Transverse colon (tissue), 4 donors: ENCODE results near the gene PRKCH. TPM values are rescaled to one million over a fixed set of nuclear protein-coding genes. Genes with fewer than 3 reads are reported as not detected.

Source experiments
- DNase-seq: peaks from one replicate; pipeline ENCODE4 v3.0.0-alpha.2; 2019
- H3K27ac ChIP-seq, 4 donors: fragments of 200-600 bp; sonication (generic); 2 replicates each; pipeline ENCODE4 v1.5.1; 2016 to 2018; ENCODE audit warnings: inconsistent platforms in 4 of 4
- H3K27me3 ChIP-seq: fragments of 200-600 bp; sonication (generic); 2 replicates; pipeline ENCODE4 v1.5.1; 2017; ENCODE audit warnings: inconsistent platforms
- H3K36me3 ChIP-seq, 4 donors: fragments of 200-600 bp; sonication (generic); 2 replicates each; pipeline ENCODE4 v1.5.1; 2017 to 2019; ENCODE audit warnings: inconsistent platforms in 4 of 4
- H3K4me1 ChIP-seq, 4 donors: fragments of 200-600 bp; sonication (generic); 2 replicates each; pipeline ENCODE4 v1.5.1; 2017 to 2020; ENCODE audit warnings: inconsistent platforms in 4 of 4
- H3K4me3 ChIP-seq, 4 donors: fragments of 200-600 bp; sonication (generic); 1 replicate in 1 of 4; 2 replicates in 3 of 4; pipeline versions ENCODE4 v1.5.1 to v1.6.1; 2017 to 2019; ENCODE audit warnings: inconsistent platforms in 4 of 4
- H3K9me3 ChIP-seq, 2 donors: fragments of 200-600 bp; sonication (generic); 2 replicates each; pipeline ENCODE4 v1.5.1; 2017 to 2019; ENCODE audit warnings: inconsistent platforms in 2 of 2
- CTCF ChIP-seq, 5 experiments: fragments of 200-600 bp in 3 of 5; fragments of 450-650 bp in 2 of 5; sonication (generic) in 3 of 5; IDR thresholded peaks; 1 replicate in 2 of 5; 2 replicates in 3 of 5; pipeline ENCODE4 v1.5.1; 2016 to 2017; ENCODE audit warnings: antibody characterized with exemption in 5 of 5, inconsistent platforms in 3 of 5, mild to moderate bottlenecking in 2 of 5, moderate library complexity in 1 of 5
- EP300 ChIP-seq: sonication (generic); formaldehyde crosslinking; IDR thresholded peaks from one replicate; pipeline ENCODE4 v1.6.1; 2017; ENCODE audit warnings: antibody characterized with exemption, low read depth
- POLR2A ChIP-seq: fragments of 450-650 bp; IDR thresholded peaks from one replicate; pipeline ENCODE4 v1.6.1; 2016; ENCODE audit warnings: antibody characterized with exemption, mild to moderate bottlenecking, moderate library complexity
- POLR2AphosphoS5 ChIP-seq, 3 donors: sonication (generic); formaldehyde crosslinking; IDR thresholded peaks; one replicate each; pipeline ENCODE4 v1.6.1; 2016; ENCODE audit warnings: antibody characterized with exemption in 3 of 3
- WGBS, 2 donors: methylation state at CpG; one replicate each; pipeline ENCODE4 v1.1.5; 2018; ENCODE audit warnings: low coverage in 1 of 2; 5-methylcytosine and 5-hydroxymethylcytosine counted together
- in situ Hi-C, 4 donors: fragments of 200-750 bp; cut with MboI; loops; one replicate each; pipeline versions ENCODE4 v1.15.0 to v1.15.1; 2017; ENCODE audit warnings: low sequenced_read_pairs in 3 of 4, low pct_ligation_motif_present in 1 of 4, low pct_unique_long_range_greater_than_20kb in 1 of 4
- intact Hi-C: fragments of 100-400 bp; cut with DNase I; formaldehyde crosslinking; loops from one replicate; pipeline ENCODE4 v1.15.1; 2023; ENCODE audit warnings: low total_unique reads
- total RNA-seq, 4 donors: library from RNA; depleted of rRNA; stranded (reverse); fragments of >200 nt; gene quantifications; one replicate each; pipeline ENCODE4 v1.1.0, GENCODE V29; 2016

Gene PRKCH
- total RNA-seq, 4 donors from 2014 or later, result 12.4 to 38.9 (median 27.0) TPM

GRCh38 chr14:61569308-61569707 lies 247.9 kb downstream of the PRKCH start:
- H3K4me3 ChIP-seq, result no peak overlapping the region
- DNase-seq, result no peak
- peak overlapping the region in 2 of 4 donors; percentile 36 to 40 for H3K27ac ChIP-seq
- intact Hi-C loops, result no loop called here
- TF ChIP-seq POLR2AphosphoS5 (IDR thresholded peaks at IDR 0.05) (no peak), CTCF (IDR thresholded peaks at IDR 0.05) (no peak), EP300 (no peak), POLR2A (no peak)
- 83 to 91% methylated on average over 1 of the region's 1 CpG for whole genome bisulfite sequencing, 2 donors
- in situ Hi-C loops, result no loop called here
- H3K27me3 ChIP-seq, result no peaks in the 10 kb centered on the region
- peaks cover 4 to 29% (median 21%) of the 10 kb centered on the region in 4 donors for H3K4me1 ChIP-seq
- no peaks in the 10 kb centered on the region for H3K9me3 ChIP-seq
- no peaks in the 10 kb centered on the region for H3K36me3 ChIP-seq

- 84% methylated on average over 9 of the region's 9 CpGs; no CpG with 5 or more reads in 1 of the 2 donors for WGBS, 2 donors
- Histone ChIP-seq H3K27ac (peak overlapping the region in 2 of 4 donors; percentile 10 to 46), H3K4me3 (no peak overlapping the region), H3K9me3 (no peaks in the 10 kb centered on the region), H3K4me1 (peaks cover 4 to 27% (median 18%) of the 10 kb centered on the region in 4 donors), H3K36me3 (no peaks in the 10 kb centered on the region), H3K27me3 (no peaks in the 10 kb centered on the region)
- in situ Hi-C loops, result no loop called here
- TF ChIP-seq POLR2AphosphoS5 (IDR thresholded peaks at IDR 0.05) (peak in 1 of 3 donors; percentile 32), EP300 (no peak)
- no peak for DNase-seq
- intact Hi-C loops, result no loop called here
Measured at GRCh38 chr14:61569812-61570548, 248.6 kb downstream of the PRKCH start.

- intact Hi-C loops, result no loop called here
- in situ Hi-C loops, result no loop called here
- no peaks in the 10 kb centered on the region for H3K27me3 ChIP-seq
- H3K27ac ChIP-seq, result peak overlapping the region in 2 of 4 donors; percentile 10 to 46
- 57% methylated on average over 6 of the region's 6 CpGs for WGBS, 2 donors
- H3K36me3 ChIP-seq, result no peaks in the 10 kb centered on the region
- no peak for TF ChIP-seq EP300
- no peak for TF ChIP-seq CTCF (IDR thresholded peaks at IDR 0.05)
- no peak for TF ChIP-seq POLR2A
- TF ChIP-seq POLR2AphosphoS5 (IDR thresholded peaks at IDR 0.05), result no peak
- peaks cover 4 to 27% (median 19%) of the 10 kb centered on the region in 4 donors for H3K4me1 ChIP-seq
- H3K9me3 ChIP-seq, result no peaks in the 10 kb centered on the region
- DNase-seq, result no peak
- no peak overlapping the region for H3K4me3 ChIP-seq
Measured at GRCh38 chr14:61570549-61571290, 249.3 kb downstream of the PRKCH start.

- Histone ChIP-seq H3K9me3 (no peaks in the 10 kb centered on the region), H3K4me1 (peaks cover 4 to 28% (median 18%) of the 10 kb centered on the region in 4 donors), H3K4me3 (no peak overlapping the region), H3K36me3 (no peaks in the 10 kb centered on the region), H3K27ac (no peak overlapping the region), H3K27me3 (no peaks in the 10 kb centered on the region)
- 84 to 94% methylated on average over 2 of the region's 2 CpGs for whole genome bisulfite sequencing, 2 donors
- intact Hi-C loops, result no loop called here
- DNase-seq, result no peak
- in situ Hi-C loops, result no loop called here
- no peak for TF ChIP-seq CTCF (IDR thresholded peaks at IDR 0.05)
- TF ChIP-seq POLR2A, result no peak
- TF ChIP-seq EP300, result no peak
- TF ChIP-seq POLR2AphosphoS5 (IDR thresholded peaks at IDR 0.05), result no peak
Measured at GRCh38 chr14:61571917-61572316, 250.5 kb downstream of the PRKCH start.
